ENCODE measurements around the gene MANEA.
"Not testable (repeated sequence)": the region's sequence is repeated elsewhere in the genome, so short reads cannot be mapped to it uniquely, and the experiment has no call there.

MANEA gene

GRCh38 chr6:95572098-95572497 is 5.2 kb upstream of the MANEA start:
- Mint-ChIP-seq H3K9me3 (no peaks in the 10 kb centered on the region), H3K4me1 (ENCODE audit: low read depth) (peaks cover 23% of the 10 kb centered on the region), H3K27ac (no peak overlapping the region), H3K27me3 (no peaks in the 10 kb centered on the region), H3K36me3 (ENCODE audit: low read depth) (peaks cover 4% of the 10 kb centered on the region), H3K4me3 (no peak overlapping the region)

- Mint-ChIP-seq H3K36me3 (ENCODE audit: low read depth) (peaks cover 4% of the 10 kb centered on the region), H3K9me3 (no peaks in the 10 kb centered on the region), H3K4me1 (ENCODE audit: low read depth) (peaks cover 41% of the 10 kb centered on the region), H3K4me3 (no peak overlapping the region), H3K27me3 (no peaks in the 10 kb centered on the region), H3K27ac (no peak overlapping the region)
Observed at GRCh38 chr6:95574811-95575210, 2.5 kb upstream of the MANEA start.

GRCh38 chr6:95576218-95576997 is 927 bp upstream of the MANEA start:
- Mint-ChIP-seq H3K9me3 (no peaks in the 10 kb centered on the region), H3K36me3 (ENCODE audit: low read depth) (peaks cover 4% of the 10 kb centered on the region), H3K27me3 (no peaks in the 10 kb centered on the region), H3K4me3 (peak overlapping the region; percentile 97), H3K27ac (peak overlapping the region; percentile 96), H3K4me1 (ENCODE audit: low read depth) (peaks cover 43% of the 10 kb centered on the region)

GRCh38 chr6:95576998-95577303 is 384 bp upstream of the MANEA start:
- Mint-ChIP-seq H3K27ac (peak overlapping the region; percentile 96), H3K4me3 (peak overlapping the region; percentile 97), H3K27me3 (no peaks in the 10 kb centered on the region), H3K36me3 (ENCODE audit: low read depth) (peaks cover 4% of the 10 kb centered on the region), H3K9me3 (no peaks in the 10 kb centered on the region), H3K4me1 (ENCODE audit: low read depth) (peaks cover 43% of the 10 kb centered on the region)

- peaks cover 37% of the 10 kb centered on the region for H3K4me1 Mint-ChIP-seq (ENCODE audit: low read depth)
- H3K9me3 Mint-ChIP-seq = no peaks in the 10 kb centered on the region
- peaks cover 9% of the 10 kb centered on the region for H3K36me3 Mint-ChIP-seq (ENCODE audit: low read depth)
- no peaks in the 10 kb centered on the region for H3K27me3 Mint-ChIP-seq
- peak overlapping the region; percentile 97 for H3K4me3 Mint-ChIP-seq
- H3K27ac Mint-ChIP-seq = peak overlapping the region; percentile 94
Observed at GRCh38 chr6:95578106-95578410, 723 bp downstream of the MANEA start.

- Mint-ChIP-seq H3K27me3 (no peaks in the 10 kb centered on the region), H3K9me3 (peaks cover 6% of the 10 kb centered on the region), H3K36me3 (ENCODE audit: low read depth) (peaks cover 21% of the 10 kb centered on the region), H3K4me1 (ENCODE audit: low read depth) (peaks cover 20% of the 10 kb centered on the region), H3K27ac (no peak overlapping the region), H3K4me3 (no peak overlapping the region)
Observed at GRCh38 chr6:95581073-95581472, 3.7 kb downstream of the MANEA start.

- Mint-ChIP-seq H3K4me1 (ENCODE audit: low read depth) (peaks cover 22% of the 10 kb centered on the region), H3K36me3 (ENCODE audit: low read depth) (peaks cover 39% of the 10 kb centered on the region)
- H3K9me3 Mint-ChIP-seq, H3K4me3 Mint-ChIP-seq, H3K27me3 Mint-ChIP-seq, H3K27ac Mint-ChIP-seq: not testable (repeated sequence)
Observed at GRCh38 chr6:95584226-95584625, 6.9 kb downstream of the MANEA start.

- Mint-ChIP-seq H3K9me3 (peaks cover 6% of the 10 kb centered on the region), H3K27ac (peak overlapping the region; percentile 5), H3K27me3 (no peaks in the 10 kb centered on the region), H3K4me1 (ENCODE audit: low read depth) (peaks cover 14% of the 10 kb centered on the region), H3K4me3 (no peak overlapping the region), H3K36me3 (ENCODE audit: low read depth) (peaks cover 51% of the 10 kb centered on the region)
Observed at GRCh38 chr6:95587989-95588388, 10.7 kb downstream of the MANEA start.

GRCh38 chr6:95589067-95589466 is 11.7 kb downstream of the MANEA start:
- Mint-ChIP-seq H3K27ac (no peak overlapping the region), H3K9me3 (peaks cover 10% of the 10 kb centered on the region), H3K4me3 (no peak overlapping the region), H3K4me1 (ENCODE audit: low read depth) (peaks cover 14% of the 10 kb centered on the region), H3K36me3 (ENCODE audit: low read depth) (peaks cover 43% of the 10 kb centered on the region), H3K27me3 (no peaks in the 10 kb centered on the region)

- Mint-ChIP-seq H3K4me1 (ENCODE audit: low read depth) (peaks cover 14% of the 10 kb centered on the region), H3K27ac (no peak overlapping the region), H3K36me3 (ENCODE audit: low read depth) (peaks cover 35% of the 10 kb centered on the region), H3K27me3 (no peaks in the 10 kb centered on the region), H3K4me3 (no peak overlapping the region), H3K9me3 (peaks cover 4% of the 10 kb centered on the region)
Observed at GRCh38 chr6:95589826-95590570, 12.7 kb downstream of the MANEA start.

GRCh38 chr6:95593025-95593424 is 15.7 kb downstream of the MANEA start:
- H3K4me1 Mint-ChIP-seq (ENCODE audit: low read depth) = peaks cover 5% of the 10 kb centered on the region
- peaks cover 36% of the 10 kb centered on the region for H3K36me3 Mint-ChIP-seq (ENCODE audit: low read depth)
- no peak overlapping the region for H3K27ac Mint-ChIP-seq
- no peak overlapping the region for H3K4me3 Mint-ChIP-seq
- no peaks in the 10 kb centered on the region for H3K27me3 Mint-ChIP-seq
- H3K9me3 Mint-ChIP-seq = peaks cover 4% of the 10 kb centered on the region

GRCh38 chr6:95596021-95596420 is 18.7 kb downstream of the MANEA start:
- no peaks in the 10 kb centered on the region for H3K4me1 Mint-ChIP-seq (ENCODE audit: low read depth)
- no peaks in the 10 kb centered on the region for H3K27me3 Mint-ChIP-seq
- H3K4me3 Mint-ChIP-seq = no peak overlapping the region
- peaks cover 4% of the 10 kb centered on the region for H3K9me3 Mint-ChIP-seq
- H3K36me3 Mint-ChIP-seq (ENCODE audit: low read depth) = peaks cover 28% of the 10 kb centered on the region
- H3K27ac Mint-ChIP-seq = no peak overlapping the region

- no peak overlapping the region for H3K4me3 Mint-ChIP-seq
- H3K9me3 Mint-ChIP-seq = no peaks in the 10 kb centered on the region
- no peak overlapping the region for H3K27ac Mint-ChIP-seq
- no peaks in the 10 kb centered on the region for H3K27me3 Mint-ChIP-seq
- H3K36me3 Mint-ChIP-seq (ENCODE audit: low read depth) = peaks cover 31% of the 10 kb centered on the region
- H3K4me1 Mint-ChIP-seq (ENCODE audit: low read depth) = no peaks in the 10 kb centered on the region
Observed at GRCh38 chr6:95599706-95600105, 22.4 kb downstream of the MANEA start.

GRCh38 chr6:95601133-95601532 is 23.8 kb downstream of the MANEA start:
- Mint-ChIP-seq H3K36me3 (ENCODE audit: low read depth) (peaks cover 29% of the 10 kb centered on the region), H3K9me3 (no peaks in the 10 kb centered on the region), H3K27me3 (no peaks in the 10 kb centered on the region), H3K27ac (no peak overlapping the region), H3K4me3 (no peak overlapping the region), H3K4me1 (ENCODE audit: low read depth) (no peaks in the 10 kb centered on the region)

GRCh38 chr6:95614094-95614493 is 36.8 kb downstream of the MANEA start:
- Mint-ChIP-seq H3K4me1 (ENCODE audit: low read depth) (no peaks in the 10 kb centered on the region), H3K9me3 (no peaks in the 10 kb centered on the region), H3K36me3 (ENCODE audit: low read depth) (no peaks in the 10 kb centered on the region), H3K27me3 (peaks cover 5% of the 10 kb centered on the region), H3K4me3 (no peak overlapping the region), H3K27ac (no peak overlapping the region)

- no peaks in the 10 kb centered on the region for H3K36me3 Mint-ChIP-seq (ENCODE audit: low read depth)
- H3K4me3 Mint-ChIP-seq = no peak overlapping the region
- no peaks in the 10 kb centered on the region for H3K4me1 Mint-ChIP-seq (ENCODE audit: low read depth)
- H3K27me3 Mint-ChIP-seq = peaks cover 19% of the 10 kb centered on the region
- H3K27ac Mint-ChIP-seq = no peak overlapping the region
- peaks cover 11% of the 10 kb centered on the region for H3K9me3 Mint-ChIP-seq
Observed at GRCh38 chr6:95629551-95629950, 52.2 kb downstream of the MANEA start.
